Thymus (tissue), 11 donors: Measurements from ENCODE around the gene ASMTL. TPM values are rescaled to one million over a fixed set of nuclear protein-coding genes. Genes with fewer than 3 reads are reported as not detected.
A peak's percentile ranks its signal among the peaks of the same experiment; 100 is the strongest.
"Not testable (repeated sequence)": the region's sequence is repeated elsewhere in the genome, so short reads cannot be mapped to it uniquely, and the experiment has no call there.

Experiments used
- DNase-seq, 9 donors: peaks; one replicate each; pipeline ENCODE4 v3.0.0-alpha.2; 2013; ENCODE audit warnings: low spot score in 9 of 9, low read depth in 6 of 9, missing footprints in 1 of 9
- H3K27ac ChIP-seq, 2 donors: one replicate each; pipeline ENCODE4 v1.5.1; 2013; ENCODE audit warnings: control low read depth in 1 of 2, low read depth in 1 of 2, low read length in 1 of 2, mild to moderate bottlenecking in 1 of 2, moderate library complexity in 1 of 2
- H3K27me3 ChIP-seq, 2 donors: one replicate each; pipeline ENCODE4 v1.5.1; 2013; ENCODE audit warnings: low read length in 1 of 2; ENCODE audit not compliant: control insufficient read depth in 2 of 2, insufficient read depth in 1 of 2
- H3K36me3 ChIP-seq, 2 donors: one replicate each; pipeline ENCODE4 v1.5.1; 2013; ENCODE audit warnings: low read length in 1 of 2, mild to moderate bottlenecking in 1 of 2, moderate library complexity in 1 of 2; ENCODE audit not compliant: control insufficient read depth in 2 of 2, insufficient read depth in 2 of 2
- H3K4me1 ChIP-seq, 2 donors: one replicate each; pipeline ENCODE4 v1.5.1; 2013; ENCODE audit warnings: low read length in 2 of 2; ENCODE audit not compliant: control insufficient read depth in 2 of 2, insufficient read depth in 2 of 2
- H3K4me3 ChIP-seq, 2 donors: one replicate each; pipeline ENCODE4 v1.5.1; 2013; ENCODE audit warnings: low read length in 2 of 2, control low read depth in 1 of 2, mild to moderate bottlenecking in 1 of 2
- H3K9me3 ChIP-seq, 2 donors: one replicate each; pipeline ENCODE4 v1.5.1; 2013; ENCODE audit warnings: low read length in 1 of 2, mild to moderate bottlenecking in 1 of 2; ENCODE audit not compliant: control insufficient read depth in 2 of 2, insufficient read depth in 1 of 2
- WGBS: extraction: QIAGEN DNeasy Blood & Tissue Kit; methylation state at CpG from one replicate; pipeline ENCODE4 v1.1.7; 2013; 5-methylcytosine and 5-hydroxymethylcytosine counted together
- polyA plus RNA-seq: library from polyadenylated mRNA; stranded (reverse); fragments of 200-250 nt; gene quantifications from one replicate; pipeline ENCODE4 v1.2.3, GENCODE V29; 2013
- total RNA-seq: library from RNA; stranded (reverse); fragments of 120-200 nt; gene quantifications from one replicate; pipeline ENCODE4 v1.2.4, GENCODE V29; 2013
- donor health status: healthy.

The ASMTL gene
- total and polyA plus RNA-seq, 2 donors: 14.6 to 33.0 TPM

DNA sequence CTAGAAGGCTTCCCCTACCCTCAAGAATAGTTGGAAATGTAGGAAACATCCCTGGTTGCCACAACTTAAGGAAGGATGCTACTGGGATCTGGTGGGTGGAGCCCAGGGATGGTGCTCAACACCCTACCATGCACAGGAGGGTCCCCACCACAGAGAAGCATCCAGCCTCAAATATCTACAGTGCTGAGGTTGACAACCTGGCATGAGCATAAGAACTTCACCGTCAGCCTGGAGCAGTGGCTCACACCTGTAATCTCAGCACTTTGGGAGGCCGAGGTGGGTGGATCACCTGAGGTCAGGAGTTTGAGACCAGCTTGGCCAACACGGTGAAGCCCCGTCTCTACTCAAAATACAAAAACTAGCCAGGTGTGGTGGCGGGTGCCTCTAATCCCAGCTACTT lies 24.0 kb upstream of the ASMTL start:
- H3K36me3 ChIP-seq: peaks cover 3 to 11% of the 10 kb centered on the region in 2 donors
- peaks cover 29 to 40% of the 10 kb centered on the region in 2 donors for H3K4me1 ChIP-seq
- no peaks in the 10 kb centered on the region for H3K27me3 ChIP-seq
- no peak overlapping the region for H3K27ac ChIP-seq
- WGBS: 96% methylated on average over 5 of the region's 5 CpGs
- H3K4me3 ChIP-seq: no peak overlapping the region
- DNase-seq: no peak
- H3K9me3 ChIP-seq: peaks cover 0 to 3% of the 10 kb centered on the region in 2 donors

DNA sequence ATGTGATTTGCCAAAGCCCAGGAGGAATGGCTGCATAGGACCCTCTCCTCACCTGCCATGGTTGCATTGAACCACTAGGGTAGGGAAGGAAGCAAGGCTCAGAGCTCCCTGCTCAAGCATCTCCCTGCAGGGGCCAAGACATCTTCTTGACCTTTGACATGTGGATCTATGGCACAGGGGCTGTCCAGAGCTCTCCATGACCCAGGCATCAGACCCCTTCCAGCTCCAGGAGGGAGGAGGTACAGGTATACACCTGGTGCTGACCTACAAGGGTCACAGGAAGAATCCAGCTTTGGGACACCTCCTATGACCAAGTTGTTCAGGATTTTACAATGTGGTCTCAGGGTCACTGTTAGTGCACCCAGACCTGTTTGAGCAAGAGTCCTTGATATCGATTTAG lies 23.2 kb upstream of the ASMTL start:
- Histone ChIP-seq H3K9me3 (peaks cover 0 to 3% of the 10 kb centered on the region in 2 donors), H3K4me1 (peaks cover 28 to 40% of the 10 kb centered on the region in 2 donors)
- WGBS: 100% methylated on average over 1 of the region's 1 CpG

DNA sequence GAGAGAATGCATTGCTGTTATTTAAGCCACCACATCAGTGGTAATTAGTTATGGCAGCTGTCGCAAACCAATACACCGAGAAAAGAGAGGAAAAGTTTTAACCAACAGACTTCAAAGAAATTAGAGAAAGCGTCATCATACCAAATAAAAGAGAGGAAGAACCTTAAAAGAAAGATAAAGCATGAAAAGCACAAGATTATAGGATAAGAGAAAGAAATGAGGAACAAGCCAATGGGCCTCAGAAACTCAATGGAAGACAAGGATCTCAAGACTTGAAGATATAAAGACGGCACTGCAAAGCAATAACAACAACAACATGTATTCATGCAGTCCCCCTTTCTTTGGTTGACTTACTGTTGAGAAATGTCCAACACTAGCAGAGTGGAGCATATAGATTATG lies 22.8 kb upstream of the ASMTL start:
- no peak overlapping the region for H3K4me3 ChIP-seq
- H3K4me1 ChIP-seq: peaks cover 26 to 42% of the 10 kb centered on the region in 2 donors
- no peak for DNase-seq
- peaks cover 3 to 11% of the 10 kb centered on the region in 2 donors for H3K36me3 ChIP-seq
- peaks cover 0 to 3% of the 10 kb centered on the region in 2 donors for H3K9me3 ChIP-seq
- no peak overlapping the region for H3K27ac ChIP-seq
- WGBS: 59% methylated on average over 4 of the region's 4 CpGs
- H3K27me3 ChIP-seq: no peaks in the 10 kb centered on the region

More for the DNA sequence above, 23.2 kb upstream of the ASMTL start:
- H3K36me3 ChIP-seq: peaks cover 3 to 11% of the 10 kb centered on the region in 2 donors
- H3K4me3 ChIP-seq: no peak overlapping the region
- no peaks in the 10 kb centered on the region for H3K27me3 ChIP-seq
- H3K27ac ChIP-seq: no peak overlapping the region
- no peak for DNase-seq

DNA sequence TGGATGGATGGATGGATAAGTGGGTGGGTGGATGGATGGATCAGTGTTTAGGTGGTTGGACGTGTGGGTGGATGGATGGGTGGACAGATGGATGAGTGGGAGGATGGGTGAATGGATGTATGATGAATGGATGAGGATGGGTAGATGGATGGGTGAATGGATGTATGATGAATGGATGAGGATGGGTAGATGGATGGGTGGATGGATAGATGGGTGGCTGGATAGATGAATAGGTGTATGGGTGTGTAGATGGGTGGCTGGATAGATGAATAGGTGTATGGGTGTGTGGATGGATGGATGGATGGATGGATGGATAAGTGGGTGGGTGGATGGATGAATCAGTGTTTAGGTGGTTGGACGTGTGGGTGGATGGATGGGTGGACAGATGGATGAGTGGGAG lies 21.9 kb upstream of the ASMTL start:
- H3K36me3 ChIP-seq, H3K9me3 ChIP-seq, H3K4me3 ChIP-seq, DNase-seq, H3K27me3 ChIP-seq, H3K27ac ChIP-seq: not testable (repeated sequence)
- 95% methylated on average over 2 of the region's 2 CpGs for WGBS
- H3K4me1 ChIP-seq: peaks cover 26 to 47% of the 10 kb centered on the region in 2 donors

DNA sequence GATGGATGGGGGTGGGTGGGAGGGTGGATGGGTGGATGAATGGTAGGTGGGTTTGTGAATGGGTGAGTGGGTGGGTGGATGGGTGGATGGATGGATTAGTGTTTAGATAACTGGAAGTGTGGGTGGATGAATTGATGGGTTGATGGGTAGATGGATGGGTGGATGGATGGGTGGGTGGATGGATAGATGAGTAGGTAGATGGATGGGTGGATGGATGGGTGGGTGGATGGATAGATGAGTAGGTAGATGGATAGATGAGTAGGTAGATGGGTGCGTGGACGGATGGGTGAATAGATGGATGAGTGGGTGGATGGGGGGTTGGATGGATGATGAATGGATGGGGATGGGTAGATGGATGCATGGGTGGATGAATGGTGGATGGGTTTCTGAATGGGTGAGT lies 20.3 kb upstream of the ASMTL start:
- 100% methylated on average over 2 of the region's 2 CpGs for WGBS
- no peak for DNase-seq
- Histone ChIP-seq H3K4me3 (no peak overlapping the region), H3K27me3 (no peaks in the 10 kb centered on the region), H3K4me1 (peaks cover 35 to 52% of the 10 kb centered on the region in 2 donors), H3K36me3 (peaks cover 0 to 3% of the 10 kb centered on the region in 2 donors), H3K9me3 (no peaks in the 10 kb centered on the region), H3K27ac (no peak overlapping the region)

DNA sequence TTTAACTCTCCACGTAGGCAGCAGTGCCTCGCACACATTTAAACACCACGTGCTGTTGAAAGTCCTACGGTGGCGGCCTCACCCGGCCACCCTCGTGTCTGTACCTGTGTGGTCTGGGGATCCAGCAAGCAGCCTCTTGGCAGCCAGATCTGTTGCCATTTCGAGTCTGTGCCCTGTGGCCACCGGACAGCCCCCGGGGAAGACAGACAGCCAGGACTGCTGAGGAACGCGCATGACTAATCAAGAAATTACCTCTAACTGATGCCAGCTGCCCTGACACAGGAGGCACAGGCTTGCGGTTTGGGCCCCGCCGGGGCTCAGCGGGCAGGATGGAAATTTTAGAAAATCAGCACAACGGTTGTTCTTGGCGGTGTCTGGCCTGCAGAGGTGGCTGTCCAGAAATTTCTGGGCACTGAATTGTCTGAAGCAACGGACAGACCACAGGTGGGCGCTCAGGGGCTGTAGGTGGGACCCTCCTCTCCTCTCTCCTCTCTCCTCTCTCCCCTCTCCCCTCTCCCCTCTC lies 15.6 kb upstream of the ASMTL start:
- 7% methylated on average over 20 of the region's 20 CpGs for WGBS
- peaks cover 49 to 86% of the 10 kb centered on the region in 2 donors for H3K4me1 ChIP-seq
- peak overlapping the region; percentile 64 to 86 for H3K27ac ChIP-seq
- peak in 5 of 9 donors; percentile 52 to 81 (median 66) for DNase-seq
- peak overlapping the region in 1 of 2 donors; percentile 24 for H3K4me3 ChIP-seq
- H3K36me3 ChIP-seq: peaks cover 15 to 19% of the 10 kb centered on the region in 2 donors
- H3K27me3 ChIP-seq: no peaks in the 10 kb centered on the region
- no peaks in the 10 kb centered on the region for H3K9me3 ChIP-seq

DNA sequence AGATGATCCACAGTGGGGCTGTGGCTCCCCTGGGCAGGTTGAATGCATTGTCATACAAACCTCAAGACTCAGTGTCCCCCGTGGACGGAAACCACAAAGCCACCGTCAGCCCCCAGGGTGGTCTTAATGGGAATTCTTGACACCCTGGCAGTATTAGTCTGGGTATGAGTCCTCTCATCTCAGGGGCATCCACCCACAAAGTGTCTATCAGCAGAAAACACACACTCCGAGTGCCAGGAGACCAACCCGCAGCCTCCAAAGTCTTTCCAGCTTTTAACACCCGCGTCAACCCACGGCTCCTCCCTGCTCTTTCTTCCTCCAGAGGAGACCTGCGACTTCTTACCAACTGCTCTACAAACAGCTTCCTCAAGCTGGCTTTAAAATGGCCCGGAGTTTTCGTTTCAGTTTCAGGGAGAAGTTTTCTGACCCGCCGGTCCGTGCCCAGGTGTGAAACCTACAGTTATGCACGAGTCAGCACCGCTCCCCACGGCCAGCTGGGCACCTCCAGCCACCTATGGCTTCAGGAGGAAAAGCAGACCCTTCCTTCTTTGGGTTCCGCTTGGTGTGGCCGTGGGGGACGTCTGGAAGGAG lies 14.4 kb upstream of the ASMTL start:
- Histone ChIP-seq H3K4me3 (peak overlapping the region; percentile 4 to 35), H3K27me3 (no peaks in the 10 kb centered on the region), H3K27ac (peak overlapping the region; percentile 86), H3K4me1 (peaks cover 43 to 85% of the 10 kb centered on the region in 2 donors), H3K9me3 (no peaks in the 10 kb centered on the region), H3K36me3 (peaks cover 15 to 27% of the 10 kb centered on the region in 2 donors)
- peak in 4 of 9 donors; percentile 57 to 82 (median 62) for DNase-seq
- WGBS: 7% methylated on average over 20 of the region's 20 CpGs

DNA sequence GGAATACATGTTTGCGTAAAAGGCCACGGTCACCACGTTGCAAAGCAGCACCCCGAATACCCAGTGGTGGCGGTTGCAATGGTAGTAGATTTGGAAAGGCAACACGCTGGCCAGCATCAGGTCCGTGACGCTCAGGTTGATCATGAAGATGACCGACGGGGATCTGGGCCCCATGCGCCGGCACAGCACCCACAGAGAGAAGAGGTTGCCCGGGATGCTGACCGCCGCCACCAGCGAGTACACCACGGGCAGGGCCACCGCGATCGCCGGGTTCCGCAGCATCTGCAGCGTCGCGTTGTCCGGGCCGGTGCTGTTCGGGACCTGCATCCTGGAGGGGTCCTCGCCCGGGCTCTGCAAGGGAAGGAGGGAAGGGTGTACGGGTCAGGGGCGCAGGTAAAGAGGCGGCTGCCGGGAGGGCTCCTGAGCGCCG lies 13.5 kb upstream of the ASMTL start:
- Histone ChIP-seq H3K4me3 (no peak overlapping the region), H3K27ac (no peak overlapping the region), H3K4me1 (peaks cover 35 to 77% of the 10 kb centered on the region in 2 donors), H3K27me3 (no peaks in the 10 kb centered on the region), H3K36me3 (peaks cover 15 to 27% of the 10 kb centered on the region in 2 donors), H3K9me3 (no peaks in the 10 kb centered on the region)
- DNase-seq: no peak
- WGBS: 91% methylated on average over 36 of the region's 36 CpGs

DNA sequence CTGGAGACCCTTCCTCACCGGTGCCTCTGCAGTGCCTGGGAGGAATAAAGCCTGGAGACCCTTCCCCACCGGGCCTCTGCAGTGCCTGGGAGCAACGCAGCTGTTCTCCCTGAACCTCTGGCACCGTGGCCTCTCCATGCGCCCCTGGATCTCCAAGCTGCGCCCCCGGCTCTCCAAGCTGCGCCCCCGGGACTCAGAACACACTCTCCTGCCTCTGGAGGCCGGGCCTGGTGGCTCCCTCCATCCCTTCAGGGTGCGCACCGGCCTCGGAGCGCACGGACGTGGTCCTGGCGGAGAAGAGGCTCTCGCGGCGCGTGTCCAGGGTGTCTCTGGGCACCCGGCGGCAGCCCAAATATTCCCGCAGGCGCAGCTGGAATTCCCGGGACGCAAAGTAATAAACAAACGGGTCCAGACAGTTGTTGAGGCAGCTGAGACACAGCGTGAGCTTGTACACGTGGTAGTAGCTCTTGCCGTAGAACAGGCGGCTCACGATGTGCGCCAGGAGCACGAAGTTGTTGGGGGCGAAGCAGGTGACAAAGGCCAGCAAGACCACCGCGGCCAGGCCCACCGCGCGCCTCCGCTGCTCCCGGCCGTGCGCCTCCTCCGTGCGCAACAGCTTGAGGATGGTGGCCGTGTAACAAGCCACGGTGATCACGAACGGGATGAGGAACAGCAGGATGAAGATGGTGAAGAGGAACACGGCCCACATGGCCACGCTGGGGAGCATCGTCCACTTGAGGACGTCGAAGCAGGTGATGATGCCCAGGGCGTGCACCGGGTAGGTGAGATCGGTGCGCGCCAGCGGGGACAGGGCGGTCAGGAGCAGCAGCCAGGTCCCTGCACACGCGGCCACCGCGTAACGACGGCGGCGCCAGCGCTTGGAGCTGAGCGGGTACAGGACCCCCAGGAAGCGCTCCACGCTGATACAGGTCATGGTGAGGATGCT lies 12.8 kb upstream of the ASMTL start:
- Histone ChIP-seq H3K4me1 (peaks cover 35 to 70% of the 10 kb centered on the region in 2 donors), H3K4me3 (no peak overlapping the region), H3K9me3 (no peaks in the 10 kb centered on the region), H3K27me3 (no peaks in the 10 kb centered on the region), H3K27ac (peak overlapping the region in 1 of 2 donors; percentile 46), H3K36me3 (peaks cover 15 to 27% of the 10 kb centered on the region in 2 donors)
- 93% methylated on average over 75 of the region's 75 CpGs for WGBS
- no peak for DNase-seq
